A549 (cell line): Measurements from ENCODE around the gene PLTP. TPM values are rescaled to one million over a fixed set of nuclear protein-coding genes. Genes with fewer than 3 reads are reported as not detected.

Experiments
- ATAC-seq, 2 experiments: fragments of 200-7000 bp in 1 of 2; fragments of >200 bp in 1 of 2; cut with Nextera tagmentation in 1 of 2; cut with Tn5 transposase in 1 of 2; 3 replicates each; pipeline versions ENCODE4 v1.8.0 to v1.9.1; 2018 to 2020; ENCODE audit warnings: mild to moderate bottlenecking in 1 of 2, moderate library complexity in 1 of 2
- CTCF ChIA-PET: fragments of 300-600 bp; sonication (Branson Sonifier 250); formaldehyde crosslinking; extraction: SDS; loops from one replicate; lab custom pipeline; 2021; ENCODE audit warnings: antibody characterized with exemption, inconsistent platforms; lab: Yijun Ruan, JAX
- POLR2A ChIA-PET: fragments of 350-600 bp; formaldehyde crosslinking; extraction: SDS; loops from one replicate; lab custom pipeline; 2021; ENCODE audit warnings: antibody characterized with exemption, inconsistent platforms; lab: Yijun Ruan, JAX
- DNase-seq, 2 experiments: peaks; one replicate each; pipeline versions ENCODE4 v3.0.0 to v3.0.0-alpha.2; 2011 to 2016; ENCODE audit warnings: low read depth in 1 of 2, low spot score in 1 of 2
- FAIRE-seq: peaks from 2 replicates; lab custom pipeline; 2011; peaks lifted over from hg19 to GRCh38; lab: Jason Lieb, UNC
- H3K27ac ChIP-seq, 2 experiments: fragments of >200 bp; sonication (Bioruptor Twin); formaldehyde crosslinking; 3 replicates each; pipeline ENCODE4 v1.5.1; 2016 to 2017
- H3K4me1 ChIP-seq: fragments of >200 bp; sonication (Bioruptor Twin); formaldehyde crosslinking; 3 replicates; pipeline ENCODE4 v1.6.1; 2016
- H3K4me2 ChIP-seq: fragments of >200 bp; sonication (Bioruptor Twin); formaldehyde crosslinking; 3 replicates; pipeline ENCODE4 v1.6.1; 2016
- H3K4me3 ChIP-seq: fragments of >200 bp; sonication (Bioruptor Twin); formaldehyde crosslinking; 3 replicates; pipeline ENCODE4 v1.5.1; 2016
- H3K9me3 ChIP-seq: fragments of >200 bp; sonication (Bioruptor Twin); formaldehyde crosslinking; 3 replicates; pipeline ENCODE4 v1.6.1; 2016
- BHLHE40 ChIP-seq: IDR thresholded peaks from 2 replicates; pipeline ENCODE4 v1.6.1; 2012; ENCODE audit warnings: low read depth, low read length, inconsistent platforms
- FOSL2 ChIP-seq, 2 experiments: fragments of 450-650 bp in 1 of 2; fragments of >200 bp in 1 of 2; sonication (Bioruptor Twin) in 1 of 2; formaldehyde crosslinking; IDR thresholded peaks; 2 replicates each; pipeline versions ENCODE4 v1.5.0 to v1.6.1; 2016 to 2020; ENCODE audit warnings: mild to moderate bottlenecking in 1 of 2, moderate library complexity in 1 of 2
- FOXS1 ChIP-seq: fragments of 250-450 bp; sonication (Bioruptor Pico); IDR thresholded peaks from 2 replicates; pipeline ENCODE4 v1.5.0; 2020; ENCODE audit warnings: mild to moderate bottlenecking, moderate library complexity
- GATA3 ChIP-seq: IDR thresholded peaks from 2 replicates; pipeline ENCODE4 v1.6.1; 2012; ENCODE audit warnings: borderline replicate concordance
- HDAC2 ChIP-seq: fragments of 200-600 bp; sonication (generic); IDR thresholded peaks from 2 replicates; pipeline ENCODE4 v1.6.1; 2016
- HEYL ChIP-seq: fragments of 250-450 bp; sonication (Bioruptor Pico); IDR thresholded peaks from 2 replicates; pipeline ENCODE4 v1.8.0; 2021; ENCODE audit warnings: mild to moderate bottlenecking, moderate library complexity
- HOXB13 ChIP-seq: fragments of 250-450 bp; sonication (Bioruptor Pico); IDR thresholded peaks from 2 replicates; pipeline ENCODE4 v1.5.0; 2020; ENCODE audit warnings: low read depth, mild to moderate bottlenecking, moderate library complexity
- HOXB5 ChIP-seq: fragments of 250-450 bp; sonication (Bioruptor Pico); IDR thresholded peaks from 2 replicates; pipeline ENCODE4 v1.5.0; 2020; ENCODE audit warnings: mild to moderate bottlenecking, moderate library complexity
- KDM1A ChIP-seq: fragments of 200-600 bp; sonication (generic); IDR thresholded peaks from 2 replicates; pipeline ENCODE4 v1.6.1; 2016; ENCODE audit warnings: low read depth, mild to moderate bottlenecking
- KDM5A ChIP-seq: fragments of 200-600 bp; sonication (generic); IDR thresholded peaks from 2 replicates; pipeline ENCODE4 v1.6.1; 2016; ENCODE audit warnings: antibody characterized with exemption, mild to moderate bottlenecking
- MAFK ChIP-seq: fragments of 450-650 bp; IDR thresholded peaks from 2 replicates; pipeline ENCODE4 v1.6.1; 2014; ENCODE audit not compliant: partially characterized antibody
- NFE2L2 ChIP-seq: fragments of 150-350 bp; conservative IDR thresholded peaks from 2 replicates; pipeline ENCODE4 v1.6.1; 2014; ENCODE audit warnings: low read length
- NR3C1 ChIP-seq: fragments of >200 bp; sonication (Bioruptor Twin); formaldehyde crosslinking; IDR thresholded peaks from 3 replicates; pipeline ENCODE4 v1.6.1; 2017
- RARB ChIP-seq: fragments of 250-450 bp; sonication (Bioruptor Pico); IDR thresholded peaks from 2 replicates; pipeline ENCODE4 v1.8.0; 2021; ENCODE audit warnings: mild to moderate bottlenecking, moderate library complexity
- RCOR1 ChIP-seq: fragments of 150-350 bp; IDR thresholded peaks from 2 replicates; pipeline ENCODE4 v1.6.1; 2014; ENCODE audit warnings: antibody characterized with exemption, low read length, low read depth
- RFX5 ChIP-seq: fragments of 450-650 bp; IDR thresholded peaks from 2 replicates; pipeline ENCODE4 v1.7.1; 2014; ENCODE audit warnings: antibody characterized with exemption, mild to moderate bottlenecking, moderate library complexity
- RNF2 ChIP-seq: fragments of 200-600 bp; sonication (generic); IDR thresholded peaks from 2 replicates; pipeline ENCODE4 v1.6.1; 2016; ENCODE audit warnings: low read depth, mild to moderate bottlenecking, antibody characterized with exemption, moderate library complexity, borderline replicate concordance
- SREBF2 ChIP-seq: fragments of 450-650 bp; IDR thresholded peaks from 2 replicates; pipeline ENCODE4 v1.6.1; 2014; ENCODE audit warnings: mild to moderate bottlenecking, moderate library complexity
- TP53 ChIP-seq: fragments of 250-450 bp; sonication (Bioruptor Pico); IDR thresholded peaks from 2 replicates; pipeline ENCODE4 v1.5.0; 2021; ENCODE audit warnings: mild to moderate bottlenecking, moderate library complexity
- whole genome bisulfite sequencing: methylation state at CpG from one replicate; pipeline ENCODE4 v1.1.6; 2017; ENCODE audit errors: missing lambda C conversion rate; 5-methylcytosine and 5-hydroxymethylcytosine counted together
- polyA plus RNA-seq, 4 experiments: library from polyadenylated mRNA; depleted of rRNA in 3 of 4; stranded (reverse); fragments of >200 nt; fragmentation: RNase III in 1 of 4; extraction: RNeasy Plus Mini Kit Qiagen cat#74134 plus additional on column Dnase treatment in 1 of 4; gene quantifications; 2 replicates in 3 of 4; 3 replicates in 1 of 4; pipeline ENCODE4 v1.2.3, GENCODE V29; 2011 to 2017
- TF ChIP-seq, protein P1 (sequence below): fragments of 250-450 bp; sonication (Bioruptor Pico); IDR thresholded peaks from 2 replicates; pipeline ENCODE4 v1.5.0; 2021; ENCODE audit warnings: mild to moderate bottlenecking, moderate library complexity, borderline replicate concordance
- TF ChIP-seq, protein P2 (sequence below): IDR thresholded peaks from 2 replicates; pipeline ENCODE4 v1.6.1; 2012
- TF ChIP-seq, protein P3 (sequence below): fragments of >200 bp; sonication (Bioruptor Twin); formaldehyde crosslinking; IDR thresholded peaks from 3 replicates; pipeline ENCODE4 v1.6.1; 2016
- TF ChIP-seq, protein P4 (sequence below): fragments of 200-600 bp; sonication (generic); IDR thresholded peaks from 2 replicates; pipeline ENCODE4 v1.6.1; 2016; ENCODE audit warnings: antibody characterized with exemption, mild to moderate bottlenecking, moderate library complexity

Gene PLTP
- polyA plus RNA-seq, 2 of the 4 experiments (the other 2 are of a cell fraction) = 1.6 to 2.7 TPM

DNA sequence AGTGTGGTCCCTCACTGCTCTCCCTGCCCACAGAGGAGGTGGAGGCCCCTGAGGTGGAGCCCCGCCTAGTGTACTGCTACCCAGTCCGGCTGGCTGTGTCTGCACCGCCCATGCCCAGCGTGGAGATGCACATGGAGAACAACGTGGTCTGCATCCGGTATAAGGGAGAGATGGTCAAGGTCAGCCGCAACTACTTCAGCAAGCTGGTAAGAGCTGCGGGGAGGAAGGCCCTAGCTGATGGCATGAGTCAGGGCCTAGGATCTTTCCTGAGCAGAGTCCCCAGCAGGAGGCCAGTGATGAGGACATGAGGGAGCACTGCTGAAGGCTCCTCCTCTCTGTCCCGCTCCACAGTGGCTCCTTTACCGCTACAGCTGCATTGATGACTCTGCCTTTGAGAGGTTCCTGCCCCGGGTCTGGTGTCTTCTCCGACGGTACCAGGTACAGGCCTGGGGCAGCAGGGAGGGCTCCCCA lies 33.8 kb upstream of the PLTP start:
- peak overlapping the region in 1 of 2 experiments; percentile 37; a peak in 2 of 6 replicates for H3K27ac ChIP-seq
- peaks cover 16% of the 10 kb centered on the region for H3K4me1 ChIP-seq
- CTCF ChIA-PET = interaction anchor here (0.6 to 21.4 kb wide), 9 partner anchors 9 to 286 kb away, joined by 3 to 358 read pairs (median 3); partner anchors contain the start of gene ZNF335
- no peak overlapping the region for H3K4me3 ChIP-seq
- no peak overlapping the region for H3K4me2 ChIP-seq
- WGBS = 92% methylated on average over 11 of the region's 13 CpGs
- ATAC-seq = peak; percentile 11 to 19; a peak in 3 of 6 replicates
- no peaks in the 10 kb centered on the region for H3K9me3 ChIP-seq
- DNase-seq = no peak
- no peak for TF ChIP-seq HEYL
- TF ChIP-seq RFX5 = no peak
- TF ChIP-seq BHLHE40 = no peak
- no peak for TF ChIP-seq HOXB5
- TF ChIP-seq FOXS1 (CRISPR knock-in tag) = no peak
- POLR2A ChIA-PET = interaction anchor here (4.9 kb wide), 1 partner anchor 11 kb away, joined by 31 read pairs; the partner anchor contains the start of gene PCIF1
- no peak for FAIRE-seq

DNA sequence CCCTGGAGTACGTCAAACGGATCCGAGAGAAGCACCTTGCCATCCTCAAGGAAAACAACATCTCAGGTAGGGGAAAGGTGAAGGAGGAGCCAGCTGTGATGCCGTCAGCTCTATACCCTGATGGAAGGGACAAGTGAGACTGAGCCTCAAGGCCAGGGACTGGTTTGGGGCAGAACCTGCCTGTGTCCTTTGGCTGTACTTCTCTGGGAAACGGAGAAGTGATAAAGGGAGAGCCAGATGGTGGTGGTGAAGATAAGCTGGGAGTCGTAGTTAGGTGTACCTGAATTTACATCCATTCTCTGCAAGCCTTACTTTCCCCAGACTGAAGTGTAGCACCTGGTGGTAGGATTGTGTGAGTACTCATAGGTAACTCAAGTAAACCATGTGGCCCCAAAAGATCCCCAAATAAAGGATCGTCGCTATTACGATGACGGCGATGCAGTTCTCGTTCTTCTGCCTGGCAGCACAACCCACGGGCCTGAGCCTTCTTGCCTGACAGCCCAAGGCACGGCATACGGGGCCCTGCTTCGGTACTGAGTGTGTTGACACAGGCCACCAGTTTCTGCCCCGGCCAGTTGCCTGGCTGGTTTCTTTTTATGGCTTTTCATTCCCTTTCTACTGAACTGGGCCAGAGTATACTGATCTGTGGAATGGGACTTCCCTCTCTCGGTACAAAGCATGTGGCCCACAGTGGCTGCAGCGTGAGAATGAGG lies 33.2 kb upstream of the PLTP start:
- DNase-seq = no peak
- WGBS = 90% methylated on average over 19 of the region's 19 CpGs
- no peak for ATAC-seq
- Histone ChIP-seq H3K4me1 (peaks cover 16% of the 10 kb centered on the region), H3K4me2 (no peak overlapping the region)
- FAIRE-seq = no peak
- TF ChIP-seq RNF2 (no peak), KDM1A (no peak), BHLHE40 (no peak), NR3C1 (no peak), RARB (CRISPR knock-in tag) (no peak), RCOR1 (no peak), TP53 (no peak), KDM5A (no peak), GATA3 (no peak), HOXB13 (CRISPR knock-in tag) (no peak)
- TF ChIP-seq, protein P1, sequence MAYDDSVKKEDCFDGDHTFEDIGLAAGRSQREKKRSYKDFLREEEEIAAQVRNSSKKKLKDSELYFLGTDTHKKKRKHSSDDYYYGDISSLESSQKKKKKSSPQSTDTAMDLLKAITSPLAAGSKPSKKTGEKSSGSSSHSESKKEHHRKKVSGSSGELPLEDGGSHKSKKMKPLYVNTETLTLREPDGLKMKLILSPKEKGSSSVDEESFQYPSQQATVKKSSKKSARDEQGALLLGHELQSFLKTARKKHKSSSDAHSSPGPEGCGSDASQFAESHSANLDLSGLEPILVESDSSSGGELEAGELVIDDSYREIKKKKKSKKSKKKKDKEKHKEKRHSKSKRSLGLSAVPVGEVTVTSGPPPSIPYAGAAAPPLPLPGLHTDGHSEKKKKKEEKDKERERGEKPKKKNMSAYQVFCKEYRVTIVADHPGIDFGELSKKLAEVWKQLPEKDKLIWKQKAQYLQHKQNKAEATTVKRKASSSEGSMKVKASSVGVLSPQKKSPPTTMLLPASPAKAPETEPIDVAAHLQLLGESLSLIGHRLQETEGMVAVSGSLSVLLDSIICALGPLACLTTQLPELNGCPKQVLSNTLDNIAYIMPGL = no peak
- TF ChIP-seq, all 56 proteins: peak for 0
- CTCF ChIA-PET = interaction anchor here (0.6 to 21.4 kb wide), 11 partner anchors 8 to 286 kb away, joined by 3 to 358 read pairs (median 3); partner anchors contain the start of gene ZNF335
- POLR2A ChIA-PET = interaction anchor here (0.8 to 4.9 kb wide), 2 partner anchors 8 to 11 kb away, joined by 3 to 31 read pairs; partner anchors contain the start of gene PCIF1
- H3K9me3 ChIP-seq = no peaks in the 10 kb centered on the region
- no peak overlapping the region for H3K4me3 ChIP-seq
- H3K27ac ChIP-seq = peak overlapping the region; percentile 64 to 78

DNA sequence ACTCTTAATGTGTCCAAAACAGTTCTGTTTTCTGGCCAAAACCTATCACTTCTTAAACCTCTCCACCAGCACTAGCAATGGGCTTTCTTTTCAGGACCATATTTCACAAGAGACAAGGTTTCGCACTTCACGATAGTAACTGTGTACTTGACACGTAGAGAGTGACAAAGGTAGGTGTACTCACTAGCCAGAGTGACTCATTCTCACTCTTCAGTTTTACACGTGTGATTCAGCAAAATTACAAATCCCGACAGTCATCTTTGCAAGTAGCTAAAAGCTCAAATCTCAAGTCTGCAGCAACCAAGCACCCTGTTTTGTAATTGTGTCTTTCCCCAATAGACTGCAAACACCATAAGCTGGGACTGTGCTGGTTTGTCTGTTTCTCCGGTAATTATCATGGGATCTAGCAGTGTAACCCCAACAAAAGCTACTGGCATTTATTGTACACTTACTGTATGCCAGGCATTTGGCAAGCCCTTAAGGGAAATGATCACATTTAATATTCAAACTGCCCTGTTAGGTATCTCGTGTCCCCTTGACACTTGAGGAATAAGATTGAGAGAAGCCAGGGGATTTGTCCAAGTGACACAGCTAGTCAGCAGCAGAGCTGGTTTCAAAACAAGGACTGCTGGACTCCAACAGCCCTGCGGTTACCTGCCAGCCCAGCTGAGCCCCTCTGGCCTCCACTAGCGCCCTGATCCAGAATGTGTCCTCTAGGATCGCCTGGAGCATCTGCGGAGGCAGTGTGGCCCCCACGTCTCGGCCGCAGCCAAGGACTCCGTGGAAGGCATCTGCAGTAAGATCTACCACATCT lies 32.4 kb upstream of the PLTP start:
- TF ChIP-seq RFX5 (no peak), FOSL2 (IDR thresholded peaks at IDR 0.05) (no peak), FOSL2 (CRISPR knock-in tag; IDR thresholded peaks at IDR 0.05) (peak; percentile 83), NFE2L2 (peak; percentile 75), HDAC2 (no peak), MAFK (peak; percentile 87), KDM5A (no peak), BHLHE40 (no peak), SREBF2 (no peak)
- TF ChIP-seq, protein P2, sequence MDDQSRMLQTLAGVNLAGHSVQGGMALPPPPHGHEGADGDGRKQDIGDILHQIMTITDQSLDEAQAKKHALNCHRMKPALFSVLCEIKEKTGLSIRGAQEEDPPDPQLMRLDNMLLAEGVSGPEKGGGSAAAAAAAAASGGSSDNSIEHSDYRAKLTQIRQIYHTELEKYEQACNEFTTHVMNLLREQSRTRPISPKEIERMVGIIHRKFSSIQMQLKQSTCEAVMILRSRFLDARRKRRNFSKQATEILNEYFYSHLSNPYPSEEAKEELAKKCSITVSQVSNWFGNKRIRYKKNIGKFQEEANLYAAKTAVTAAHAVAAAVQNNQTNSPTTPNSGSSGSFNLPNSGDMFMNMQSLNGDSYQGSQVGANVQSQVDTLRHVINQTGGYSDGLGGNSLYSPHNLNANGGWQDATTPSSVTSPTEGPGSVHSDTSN = no peak
- TF ChIP-seq, protein P3, sequence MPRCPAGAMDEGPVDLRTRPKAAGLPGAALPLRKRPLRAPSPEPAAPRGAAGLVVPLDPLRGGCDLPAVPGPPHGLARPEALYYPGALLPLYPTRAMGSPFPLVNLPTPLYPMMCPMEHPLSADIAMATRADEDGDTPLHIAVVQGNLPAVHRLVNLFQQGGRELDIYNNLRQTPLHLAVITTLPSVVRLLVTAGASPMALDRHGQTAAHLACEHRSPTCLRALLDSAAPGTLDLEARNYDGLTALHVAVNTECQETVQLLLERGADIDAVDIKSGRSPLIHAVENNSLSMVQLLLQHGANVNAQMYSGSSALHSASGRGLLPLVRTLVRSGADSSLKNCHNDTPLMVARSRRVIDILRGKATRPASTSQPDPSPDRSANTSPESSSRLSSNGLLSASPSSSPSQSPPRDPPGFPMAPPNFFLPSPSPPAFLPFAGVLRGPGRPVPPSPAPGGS = no peak
- TF ChIP-seq, protein P4, sequence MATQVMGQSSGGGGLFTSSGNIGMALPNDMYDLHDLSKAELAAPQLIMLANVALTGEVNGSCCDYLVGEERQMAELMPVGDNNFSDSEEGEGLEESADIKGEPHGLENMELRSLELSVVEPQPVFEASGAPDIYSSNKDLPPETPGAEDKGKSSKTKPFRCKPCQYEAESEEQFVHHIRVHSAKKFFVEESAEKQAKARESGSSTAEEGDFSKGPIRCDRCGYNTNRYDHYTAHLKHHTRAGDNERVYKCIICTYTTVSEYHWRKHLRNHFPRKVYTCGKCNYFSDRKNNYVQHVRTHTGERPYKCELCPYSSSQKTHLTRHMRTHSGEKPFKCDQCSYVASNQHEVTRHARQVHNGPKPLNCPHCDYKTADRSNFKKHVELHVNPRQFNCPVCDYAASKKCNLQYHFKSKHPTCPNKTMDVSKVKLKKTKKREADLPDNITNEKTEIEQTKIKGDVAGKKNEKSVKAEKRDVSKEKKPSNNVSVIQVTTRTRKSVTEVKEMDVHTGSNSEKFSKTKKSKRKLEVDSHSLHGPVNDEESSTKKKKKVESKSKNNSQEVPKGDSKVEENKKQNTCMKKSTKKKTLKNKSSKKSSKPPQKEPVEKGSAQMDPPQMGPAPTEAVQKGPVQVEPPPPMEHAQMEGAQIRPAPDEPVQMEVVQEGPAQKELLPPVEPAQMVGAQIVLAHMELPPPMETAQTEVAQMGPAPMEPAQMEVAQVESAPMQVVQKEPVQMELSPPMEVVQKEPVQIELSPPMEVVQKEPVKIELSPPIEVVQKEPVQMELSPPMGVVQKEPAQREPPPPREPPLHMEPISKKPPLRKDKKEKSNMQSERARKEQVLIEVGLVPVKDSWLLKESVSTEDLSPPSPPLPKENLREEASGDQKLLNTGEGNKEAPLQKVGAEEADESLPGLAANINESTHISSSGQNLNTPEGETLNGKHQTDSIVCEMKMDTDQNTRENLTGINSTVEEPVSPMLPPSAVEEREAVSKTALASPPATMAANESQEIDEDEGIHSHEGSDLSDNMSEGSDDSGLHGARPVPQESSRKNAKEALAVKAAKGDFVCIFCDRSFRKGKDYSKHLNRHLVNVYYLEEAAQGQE = no peak
- 53% methylated on average over 9 of the region's 15 CpGs for WGBS
- DNase-seq (peak; percentile 28 to 55), ATAC-seq (no peak; a peak in 1 of 6 replicates), FAIRE-seq (no peak)
- Histone ChIP-seq H3K4me2 (peak overlapping the region; percentile 49), H3K9me3 (no peaks in the 10 kb centered on the region), H3K27ac (peak overlapping the region; percentile 64 to 78), H3K4me1 (peaks cover 16% of the 10 kb centered on the region), H3K4me3 (no peak overlapping the region)
- POLR2A ChIA-PET = interaction anchor here (0.8 to 4.9 kb wide), 2 partner anchors 9 to 10 kb away, joined by 3 to 31 read pairs; partner anchors contain the start of gene PCIF1
- CTCF ChIA-PET = interaction anchor here (0.7 to 21.4 kb wide), 10 partner anchors 9 to 154 kb away, joined by 3 to 358 read pairs (median 4); partner anchors contain the start of gene ZNF335
